ENCODE measurements around the gene STK32B. TPM values are rescaled to one million over a fixed set of nuclear protein-coding genes. Genes with fewer than 3 reads are reported as not detected.

The STK32B gene
- total RNA-seq, 4 donors from 2014 or later: 1.6 to 3.4 (median 1.9) TPM

DNA sequence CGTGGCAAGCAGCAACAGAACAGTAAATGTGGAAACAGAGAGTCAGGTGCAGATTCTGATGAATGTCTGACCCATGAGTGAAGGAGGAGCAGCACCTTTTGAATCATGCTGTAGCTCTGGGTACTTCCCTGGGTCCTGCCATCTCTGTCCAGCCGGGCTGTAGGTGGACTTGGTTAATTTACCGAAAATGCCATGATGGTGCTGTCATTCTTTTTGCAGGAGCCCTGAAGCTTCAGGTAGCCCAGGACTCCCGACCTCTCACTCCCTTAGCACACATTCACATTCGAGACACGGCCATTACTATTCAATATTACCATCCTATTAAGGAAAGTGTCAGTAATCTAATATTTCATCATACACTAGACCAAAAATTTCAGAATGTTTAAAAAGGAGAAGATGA lies 320.9 kb downstream of the STK32B start:
- DNase-seq (ENCODE audit: low spot score in 2 of 2): no peak
- WGBS, 2 donors: 90 to 93% methylated on average over 6 of the region's 6 CpGs
- no peak overlapping the region for H3K4me3 ChIP-seq (ENCODE audit: low read depth, poor library complexity, severe bottlenecking)
- TF ChIP-seq, protein P1, sequence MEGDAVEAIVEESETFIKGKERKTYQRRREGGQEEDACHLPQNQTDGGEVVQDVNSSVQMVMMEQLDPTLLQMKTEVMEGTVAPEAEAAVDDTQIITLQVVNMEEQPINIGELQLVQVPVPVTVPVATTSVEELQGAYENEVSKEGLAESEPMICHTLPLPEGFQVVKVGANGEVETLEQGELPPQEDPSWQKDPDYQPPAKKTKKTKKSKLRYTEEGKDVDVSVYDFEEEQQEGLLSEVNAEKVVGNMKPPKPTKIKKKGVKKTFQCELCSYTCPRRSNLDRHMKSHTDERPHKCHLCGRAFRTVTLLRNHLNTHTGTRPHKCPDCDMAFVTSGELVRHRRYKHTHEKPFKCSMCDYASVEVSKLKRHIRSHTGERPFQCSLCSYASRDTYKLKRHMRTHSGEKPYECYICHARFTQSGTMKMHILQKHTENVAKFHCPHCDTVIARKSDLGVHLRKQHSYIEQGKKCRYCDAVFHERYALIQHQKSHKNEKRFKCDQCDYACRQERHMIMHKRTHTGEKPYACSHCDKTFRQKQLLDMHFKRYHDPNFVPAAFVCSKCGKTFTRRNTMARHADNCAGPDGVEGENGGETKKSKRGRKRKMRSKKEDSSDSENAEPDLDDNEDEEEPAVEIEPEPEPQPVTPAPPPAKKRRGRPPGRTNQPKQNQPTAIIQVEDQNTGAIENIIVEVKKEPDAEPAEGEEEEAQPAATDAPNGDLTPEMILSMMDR (IDR thresholded peaks at IDR 0.05): no peak
- no peak for TF ChIP-seq POLR2A (IDR thresholded peaks at IDR 0.05)
- intact Hi-C loops (cut with DNase I; ENCODE audit: low total_unique reads): no loop called here

DNA sequence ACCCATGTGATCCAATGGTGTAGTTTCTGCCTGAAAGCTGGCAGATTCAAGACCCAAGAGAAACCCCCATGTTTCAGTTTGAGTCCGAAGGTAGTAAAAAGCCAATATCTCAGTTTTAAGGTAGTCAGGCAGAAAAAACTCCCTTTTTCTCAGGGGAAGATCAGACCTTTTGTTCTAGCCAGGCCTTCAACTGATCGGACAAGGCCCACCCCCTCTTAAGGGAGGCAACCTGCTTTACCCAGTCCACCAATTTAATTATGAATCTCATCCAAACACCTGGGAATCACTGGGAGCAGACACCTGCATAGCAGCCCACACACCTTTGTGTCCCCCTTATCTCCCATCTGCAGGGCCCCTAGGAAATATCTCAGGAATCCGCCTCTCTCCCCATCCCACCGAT lies 322.0 kb downstream of the STK32B start:
- peak in 1 of 2 donors; percentile 63 for DNase-seq (ENCODE audit: low spot score in 2 of 2)
- H3K4me3 ChIP-seq (ENCODE audit: low read depth, poor library complexity, severe bottlenecking): no peak overlapping the region
- intact Hi-C loops (cut with DNase I; ENCODE audit: low total_unique reads): no loop called here
- no peak for TF ChIP-seq POLR2A (IDR thresholded peaks at IDR 0.05)
- TF ChIP-seq, protein P1 (IDR thresholded peaks at IDR 0.05): no peak
- WGBS, 2 donors: 92 to 96% methylated on average over 4 of the region's 4 CpGs

DNA sequence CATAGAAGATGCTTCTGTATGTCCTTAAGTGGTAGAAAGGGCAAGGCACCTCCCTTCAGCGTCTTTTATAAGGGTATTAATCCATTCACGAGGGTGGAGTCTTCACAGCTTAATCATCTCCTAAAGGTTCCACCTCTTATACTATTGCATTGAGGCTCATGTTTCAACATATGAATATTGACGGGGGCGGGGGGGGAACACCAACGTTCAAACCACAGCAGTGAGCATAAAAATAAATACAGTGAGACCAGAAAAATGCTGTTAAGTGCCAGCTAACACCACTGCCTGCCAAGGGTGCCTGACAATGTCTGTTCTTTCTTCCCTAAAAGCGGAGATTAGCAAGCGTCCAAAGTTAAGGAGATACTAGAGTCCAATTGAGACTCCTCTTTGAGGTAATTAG lies 323.3 kb downstream of the STK32B start:
- intact Hi-C loops (cut with DNase I; ENCODE audit: low total_unique reads): no loop called here
- WGBS, 2 donors: 77 to 84% methylated on average over 7 of the region's 7 CpGs
- no peak overlapping the region for H3K4me3 ChIP-seq (ENCODE audit: low read depth, poor library complexity, severe bottlenecking)
- peak in 1 of 2 donors; percentile 18 for DNase-seq (ENCODE audit: low spot score in 2 of 2)
- TF ChIP-seq, protein P1 (IDR thresholded peaks at IDR 0.05): no peak
- no peak for TF ChIP-seq POLR2A (IDR thresholded peaks at IDR 0.05)

DNA sequence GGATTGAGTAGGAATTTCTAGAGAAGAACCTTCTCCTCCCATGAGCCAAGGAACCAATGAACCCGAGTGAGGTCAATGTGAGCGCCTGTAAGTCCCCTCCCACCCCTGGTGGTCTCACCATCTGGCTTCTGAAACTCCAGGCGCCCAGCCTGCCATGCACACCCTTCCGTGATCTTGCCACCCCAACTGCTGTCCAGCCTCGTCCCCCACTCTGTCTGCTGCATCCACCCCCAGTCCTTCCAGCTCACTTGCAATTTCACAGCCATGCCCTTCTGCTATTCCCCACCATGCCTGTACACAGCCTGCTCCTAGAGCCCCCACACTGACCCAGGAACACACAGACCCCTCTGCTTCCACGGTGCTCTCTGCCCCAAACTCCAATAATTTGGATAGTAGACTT lies 323.7 kb downstream of the STK32B start:
- H3K4me3 ChIP-seq (ENCODE audit: low read depth, poor library complexity, severe bottlenecking): no peak overlapping the region
- intact Hi-C loops (cut with DNase I; ENCODE audit: low total_unique reads): no loop called here
- TF ChIP-seq POLR2A (IDR thresholded peaks at IDR 0.05): no peak
- TF ChIP-seq, protein P1 (IDR thresholded peaks at IDR 0.05): no peak
- peak in 1 of 2 donors; percentile 56 for DNase-seq (ENCODE audit: low spot score in 2 of 2)
- 85 to 89% methylated on average over 6 of the region's 6 CpGs for WGBS, 2 donors

DNA sequence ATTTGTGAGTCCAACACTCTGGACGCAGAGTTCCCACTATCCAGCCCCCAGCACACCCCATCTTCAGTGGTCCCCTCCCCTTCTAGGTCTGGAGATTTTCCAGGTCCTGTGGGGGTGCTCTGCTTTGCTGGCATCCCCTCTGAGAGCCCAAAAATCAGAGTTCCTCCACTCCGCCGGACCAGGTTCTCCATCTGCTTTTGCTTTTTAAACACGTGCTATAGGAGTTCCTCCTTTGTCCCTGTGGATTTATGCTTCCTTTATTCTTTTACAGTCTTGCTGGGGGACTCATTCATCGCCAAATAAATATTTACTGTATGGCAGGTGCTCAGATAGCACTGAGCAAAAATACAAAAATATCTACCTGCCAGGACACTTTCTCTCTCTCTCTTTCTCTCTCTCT lies 324.7 kb downstream of the STK32B start:
- WGBS, 2 donors: 85 to 86% methylated on average over 5 of the region's 5 CpGs
- peak in 1 of 2 donors; percentile 18 for DNase-seq (ENCODE audit: low spot score in 2 of 2)
- no peak overlapping the region for H3K4me3 ChIP-seq (ENCODE audit: low read depth, poor library complexity, severe bottlenecking)
- no peak for TF ChIP-seq POLR2A (IDR thresholded peaks at IDR 0.05)
- intact Hi-C loops (cut with DNase I; ENCODE audit: low total_unique reads): no loop called here

DNA sequence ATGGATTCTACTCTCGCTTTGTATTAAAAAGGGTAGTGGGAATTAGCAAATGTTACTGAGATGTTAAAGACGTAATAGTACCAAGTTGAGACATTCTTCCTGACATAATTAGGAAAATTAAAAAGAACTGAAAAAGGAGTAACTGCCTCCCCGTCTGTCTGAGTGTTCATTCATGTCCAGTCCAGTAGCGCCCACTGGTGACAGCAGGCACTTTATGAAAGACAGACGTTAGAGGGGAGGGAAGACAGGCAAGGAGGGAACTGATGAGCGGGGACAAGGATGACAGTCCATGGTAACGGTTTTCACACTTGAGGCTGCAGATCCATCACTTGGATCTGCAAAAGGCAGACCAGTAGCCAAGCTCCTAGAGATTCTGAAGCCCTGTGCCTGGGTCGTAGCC lies 326.7 kb downstream of the STK32B start:
- intact Hi-C loops (cut with DNase I; ENCODE audit: low total_unique reads): no loop called here
- 71 to 74% methylated on average over 8 of the region's 8 CpGs for WGBS, 2 donors
- H3K4me3 ChIP-seq (ENCODE audit: low read depth, poor library complexity, severe bottlenecking): no peak overlapping the region
- TF ChIP-seq, protein P1 (IDR thresholded peaks at IDR 0.05): no peak
- no peak for TF ChIP-seq POLR2A (IDR thresholded peaks at IDR 0.05)
- no peak for DNase-seq (ENCODE audit: low spot score in 2 of 2)

Data from lower leg skin (tissue), 4 donors.